HG02623 (cell line): Measurements from ENCODE around the gene MICU2.

Experiments used
- ATAC-seq: cut with Tn5 transposase; IDR thresholded peaks from one replicate; pipeline ENCODE4 v1.9.1; 2021; ENCODE audit warnings: moderate library complexity; ENCODE audit not compliant: unreplicated experiment

Gene MICU2

DNA sequence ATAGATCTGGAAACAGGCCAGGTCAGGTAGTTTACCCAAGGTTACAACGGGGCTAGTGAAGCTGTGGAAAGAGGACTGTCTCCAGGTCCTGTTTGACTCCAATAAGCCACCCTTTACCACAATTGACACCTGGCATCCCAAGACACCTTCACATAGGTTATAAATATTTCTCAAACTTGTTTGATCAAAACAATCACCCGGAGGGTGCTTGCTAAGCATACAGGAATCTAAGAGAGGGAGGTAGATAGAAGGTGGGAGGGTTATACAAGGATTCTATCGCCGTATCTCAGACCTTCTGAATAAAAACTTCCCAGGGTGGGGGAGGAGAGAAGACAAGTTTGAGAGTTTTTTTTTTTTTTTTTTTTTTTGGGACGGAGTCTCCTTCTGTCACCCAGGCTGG, 55.4 kb downstream of the MICU2 start:
- ATAC-seq: no peak

DNA sequence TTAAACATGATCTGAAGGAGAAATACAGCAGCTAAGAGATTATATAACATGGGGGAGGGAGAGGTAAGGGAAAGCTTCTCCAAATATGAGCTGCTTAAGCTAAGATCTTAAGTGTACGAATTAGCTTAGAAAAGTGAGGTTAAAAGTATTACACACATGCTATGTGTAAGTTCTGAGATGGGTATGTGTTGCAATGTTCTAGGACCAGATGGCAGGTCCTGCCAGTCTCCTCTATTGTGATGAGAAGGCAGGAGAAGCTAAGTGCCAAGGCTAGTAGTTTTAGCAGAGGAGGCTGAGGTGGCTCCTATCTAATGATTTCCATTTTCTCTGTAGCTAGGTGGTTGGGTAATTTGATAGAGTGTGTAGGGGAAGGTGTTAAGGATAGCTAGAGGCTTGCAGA, 57.6 kb downstream of the MICU2 start:
- no peak for ATAC-seq

GRCh38 chr13:21544515-21544914, 59.5 kb downstream of the MICU2 start:
- ATAC-seq: no peak

GRCh38 chr13:21542563-21542962, 61.4 kb downstream of the MICU2 start:
- no peak for ATAC-seq

DNA sequence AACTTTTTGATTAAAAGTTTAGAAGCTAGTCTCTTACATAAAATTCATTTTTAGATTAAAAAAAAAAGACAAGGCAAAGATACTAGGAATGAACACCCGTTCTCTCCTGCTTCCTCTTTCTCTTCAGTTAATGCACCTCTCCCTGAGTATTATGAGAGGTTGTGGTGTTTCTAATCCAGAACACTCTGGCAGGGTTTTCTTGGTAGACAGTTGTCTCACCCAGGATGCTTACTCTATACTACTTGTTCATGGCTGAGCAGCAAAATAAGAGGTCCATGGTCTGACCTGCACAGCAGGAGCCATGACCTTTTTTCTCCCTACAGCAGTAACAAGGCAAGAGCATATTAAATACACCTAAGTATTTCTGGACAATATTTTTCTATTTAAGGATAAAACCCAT, 62.0 kb downstream of the MICU2 start:
- no peak for ATAC-seq

- ATAC-seq: no peak
These were observed 62.7 kb downstream of the MICU2 start for GRCh38 chr13:21541271-21541670.

GRCh38 chr13:21539687-21540086, 64.3 kb downstream of the MICU2 start:
- ATAC-seq: no peak

- no peak for ATAC-seq
These were observed 65.2 kb downstream of the MICU2 start for GRCh38 chr13:21538753-21539152.

DNA sequence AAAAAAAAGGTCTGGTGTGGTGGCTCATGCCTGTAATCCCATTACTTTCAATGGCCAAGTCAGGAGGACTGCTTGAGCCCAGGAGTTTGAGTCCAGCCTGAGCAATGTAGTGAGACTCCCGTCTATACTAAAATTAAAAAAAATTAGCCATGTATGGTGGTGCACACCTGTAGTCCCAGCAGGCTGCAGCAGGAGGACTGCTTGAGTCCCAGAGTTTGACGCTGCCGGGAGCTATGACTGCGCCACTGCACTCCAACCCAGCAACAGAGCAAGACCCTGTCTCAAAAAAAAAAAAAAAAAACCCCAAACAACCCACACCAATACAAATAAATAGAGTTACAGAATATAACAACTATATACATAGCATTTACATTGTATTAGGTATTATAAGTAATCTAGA, 65.7 kb downstream of the MICU2 start:
- ATAC-seq: no peak

DNA sequence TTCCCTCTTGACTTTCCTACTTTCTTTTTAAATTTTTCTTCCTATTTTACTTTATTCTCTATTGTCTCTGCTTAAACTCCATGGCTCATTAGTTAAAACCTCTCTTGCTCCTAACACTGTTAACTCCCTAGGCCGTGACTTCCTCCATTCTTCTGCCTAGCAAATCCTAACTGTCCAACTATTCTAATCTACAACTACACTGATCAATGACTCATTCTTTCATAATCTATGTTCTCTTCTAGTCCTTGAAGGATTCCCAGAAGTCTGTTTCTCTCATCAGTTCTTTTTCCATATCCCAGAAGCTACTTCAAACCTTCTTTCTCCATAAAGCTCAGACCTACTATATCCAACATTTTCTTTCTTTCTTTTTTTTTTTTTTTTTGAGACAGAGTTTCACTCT, 66.9 kb downstream of the MICU2 start:
- no peak for ATAC-seq

DNA sequence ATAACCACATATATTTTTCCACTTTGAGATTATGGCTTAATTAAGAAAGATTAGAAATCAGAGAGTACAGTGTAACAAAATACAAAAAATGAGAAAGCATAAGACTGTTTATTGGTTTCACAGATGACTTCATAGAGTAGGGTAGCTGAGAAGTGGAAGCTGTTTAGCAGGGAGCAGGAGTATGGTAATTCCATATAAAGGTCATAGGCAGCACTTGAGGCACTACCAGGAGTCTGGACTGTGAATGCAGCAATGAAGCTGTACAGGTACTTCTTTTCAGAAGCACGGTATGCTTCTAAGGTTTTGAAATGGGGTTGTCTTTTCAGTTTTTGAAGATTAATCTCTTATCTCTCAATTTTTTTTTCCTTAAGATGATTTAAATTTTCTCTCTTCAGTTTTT, 69.2 kb downstream of the MICU2 start:
- ATAC-seq: no peak

GRCh38 chr13:21531455-21531854, 72.5 kb downstream of the MICU2 start:
- no peak for ATAC-seq

GRCh38 chr13:21530656-21531055, 73.3 kb downstream of the MICU2 start:
- no peak for ATAC-seq

DNA sequence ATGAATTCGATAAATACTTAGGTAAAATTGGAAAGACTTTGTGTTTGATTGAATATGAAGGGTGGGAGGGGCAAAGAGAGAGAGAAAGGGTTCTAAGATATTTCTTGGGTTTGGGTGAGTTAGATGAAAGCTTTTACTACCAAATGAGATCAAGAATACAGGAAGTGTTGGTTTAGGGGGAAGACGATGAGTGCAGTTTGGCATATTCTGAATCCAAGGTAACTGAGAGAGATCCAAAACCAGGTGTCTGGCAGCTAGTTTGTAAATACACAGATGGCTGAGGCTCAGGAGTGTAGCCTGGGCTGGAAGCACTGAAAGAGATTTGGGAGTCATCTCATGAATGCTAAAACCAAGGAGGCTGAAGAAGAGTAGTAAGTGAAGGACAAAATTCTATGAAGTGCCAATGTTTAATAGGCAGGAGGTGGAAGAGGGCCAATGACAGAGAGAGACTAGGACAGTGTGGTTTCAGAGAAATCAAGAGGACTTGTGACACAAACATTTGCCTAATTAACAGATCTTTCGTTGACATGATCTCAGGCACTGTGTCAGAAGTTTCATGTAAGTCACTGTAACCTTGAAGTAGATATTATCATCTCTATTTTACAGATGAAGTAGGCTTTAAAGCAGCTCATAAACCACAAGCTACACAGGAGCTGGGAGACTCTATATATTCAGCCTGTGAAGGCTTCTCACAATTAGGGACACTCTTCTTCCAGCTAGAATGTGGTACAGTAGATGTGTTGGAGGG, 74.7 kb downstream of the MICU2 start:
- ATAC-seq: no peak

GRCh38 chr13:21528616-21529015, 75.4 kb downstream of the MICU2 start:
- ATAC-seq: no peak

- ATAC-seq: no peak
These were observed 77.0 kb downstream of the MICU2 start for GRCh38 chr13:21526707-21527540.

DNA sequence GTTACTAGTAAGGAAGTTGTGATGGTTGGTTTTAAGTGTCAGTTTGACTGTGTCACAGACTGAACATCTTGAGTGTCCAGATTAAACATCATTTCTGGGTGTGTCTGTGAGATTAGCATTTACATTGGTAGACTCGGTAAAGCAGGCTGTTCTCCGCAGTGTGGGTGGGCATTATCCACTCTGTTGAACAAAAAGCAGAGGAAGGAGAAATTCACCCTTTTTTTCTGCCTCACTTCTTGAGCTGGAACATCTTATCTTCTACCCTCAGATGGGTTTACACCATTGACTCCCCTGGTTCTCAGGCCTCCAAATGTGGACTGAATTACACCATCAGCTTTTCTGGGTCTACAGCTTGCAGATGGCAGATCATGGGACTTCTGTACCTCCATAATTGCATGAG, 81.1 kb downstream of the MICU2 start:
- no peak for ATAC-seq

- no peak for ATAC-seq
These were observed 81.8 kb downstream of the MICU2 start for GRCh38 chr13:21522130-21522529.

- no peak for ATAC-seq
These were observed 85.3 kb downstream of the MICU2 start for GRCh38 chr13:21518617-21519144.

- ATAC-seq: no peak
These were observed 86.4 kb downstream of the MICU2 start for GRCh38 chr13:21517576-21517975.

GRCh38 chr13:21516805-21517204, 87.2 kb downstream of the MICU2 start:
- ATAC-seq: no peak

- no peak for ATAC-seq
These were observed 92.1 kb downstream of the MICU2 start for GRCh38 chr13:21511849-21512248.
